ENCODE results near the gene PACRG. TPM values are rescaled to one million over a fixed set of nuclear protein-coding genes. Genes with fewer than 3 reads are reported as not detected.

PACRG gene
- total RNA-seq, 3 donors from 2014 or later = 0.64 to 6.4 (median 4.6) TPM

DNA sequence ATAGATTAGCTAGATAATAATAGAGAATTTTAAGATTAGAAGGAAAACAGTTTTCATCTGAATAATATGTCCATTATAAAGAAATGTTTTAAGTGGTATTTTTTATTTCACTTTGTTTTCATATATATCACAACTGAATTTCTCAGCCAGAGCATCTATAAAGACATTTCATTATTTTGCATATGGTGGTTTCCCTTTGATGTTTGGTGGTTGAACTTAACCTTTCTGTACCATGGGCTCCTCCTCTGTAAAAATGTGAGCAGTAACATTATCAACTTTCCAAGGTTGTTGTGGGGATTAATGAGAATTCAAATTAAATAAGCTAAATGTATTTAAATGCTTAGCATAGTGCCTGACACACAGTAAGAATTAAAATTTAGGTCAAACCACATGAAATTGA lies 567.0 kb downstream of the PACRG start:
- Histone ChIP-seq H3K4me1 (no peaks in the 10 kb centered on the region), H3K9me3 (no peaks in the 10 kb centered on the region), H3K36me3 (no peaks in the 10 kb centered on the region), H3K4me3 (no peak overlapping the region), H3K27me3 (no peaks in the 10 kb centered on the region), H3K27ac (no peak overlapping the region)
- DNase-seq (ENCODE audit: low spot score in 2 of 2) = no peak
- TF ChIP-seq, protein P1, sequence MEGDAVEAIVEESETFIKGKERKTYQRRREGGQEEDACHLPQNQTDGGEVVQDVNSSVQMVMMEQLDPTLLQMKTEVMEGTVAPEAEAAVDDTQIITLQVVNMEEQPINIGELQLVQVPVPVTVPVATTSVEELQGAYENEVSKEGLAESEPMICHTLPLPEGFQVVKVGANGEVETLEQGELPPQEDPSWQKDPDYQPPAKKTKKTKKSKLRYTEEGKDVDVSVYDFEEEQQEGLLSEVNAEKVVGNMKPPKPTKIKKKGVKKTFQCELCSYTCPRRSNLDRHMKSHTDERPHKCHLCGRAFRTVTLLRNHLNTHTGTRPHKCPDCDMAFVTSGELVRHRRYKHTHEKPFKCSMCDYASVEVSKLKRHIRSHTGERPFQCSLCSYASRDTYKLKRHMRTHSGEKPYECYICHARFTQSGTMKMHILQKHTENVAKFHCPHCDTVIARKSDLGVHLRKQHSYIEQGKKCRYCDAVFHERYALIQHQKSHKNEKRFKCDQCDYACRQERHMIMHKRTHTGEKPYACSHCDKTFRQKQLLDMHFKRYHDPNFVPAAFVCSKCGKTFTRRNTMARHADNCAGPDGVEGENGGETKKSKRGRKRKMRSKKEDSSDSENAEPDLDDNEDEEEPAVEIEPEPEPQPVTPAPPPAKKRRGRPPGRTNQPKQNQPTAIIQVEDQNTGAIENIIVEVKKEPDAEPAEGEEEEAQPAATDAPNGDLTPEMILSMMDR (IDR thresholded peaks at IDR 0.05) = no peak
- TF ChIP-seq POLR2A (IDR thresholded peaks at IDR 0.05) (no peak), POLR2AphosphoS5 (IDR thresholded peaks at IDR 0.05) (no peak)
- intact Hi-C loops (cut with DNase I; ENCODE audit: low total_unique reads) = no loop called here

DNA sequence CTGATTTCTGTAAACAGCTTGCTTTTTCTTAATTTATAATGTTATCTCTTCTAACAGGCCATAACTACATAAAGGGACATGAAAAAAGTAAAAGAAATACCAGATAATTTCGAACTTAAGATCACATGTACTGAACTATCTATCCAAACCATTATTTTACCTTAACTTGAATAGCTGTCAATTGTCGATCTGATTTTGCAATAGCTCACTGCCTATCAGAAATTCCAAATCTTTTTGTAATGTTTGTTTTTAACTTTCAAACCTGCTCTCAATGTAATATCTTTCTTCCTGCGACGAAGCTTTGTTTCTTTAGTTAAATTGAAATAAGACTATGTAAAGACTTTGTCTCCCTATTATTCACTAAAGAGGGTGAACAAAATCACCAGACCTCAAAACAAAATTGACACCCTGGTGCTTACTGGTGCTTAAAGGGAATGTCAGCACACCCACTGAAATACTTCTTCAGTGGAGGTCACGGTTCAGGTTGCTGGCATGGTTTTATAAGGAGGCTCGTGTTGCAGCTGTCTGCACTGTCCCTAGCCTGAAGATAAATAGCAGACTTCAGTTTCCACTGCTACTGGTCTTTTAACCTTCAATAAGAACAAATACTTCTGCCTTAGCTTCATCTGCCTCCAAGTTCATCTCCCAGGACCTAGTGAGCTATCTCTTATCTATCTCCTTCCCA lies 569.2 kb downstream of the PACRG start:
- intact Hi-C loops (cut with DNase I; ENCODE audit: low total_unique reads) = no loop called here

DNA sequence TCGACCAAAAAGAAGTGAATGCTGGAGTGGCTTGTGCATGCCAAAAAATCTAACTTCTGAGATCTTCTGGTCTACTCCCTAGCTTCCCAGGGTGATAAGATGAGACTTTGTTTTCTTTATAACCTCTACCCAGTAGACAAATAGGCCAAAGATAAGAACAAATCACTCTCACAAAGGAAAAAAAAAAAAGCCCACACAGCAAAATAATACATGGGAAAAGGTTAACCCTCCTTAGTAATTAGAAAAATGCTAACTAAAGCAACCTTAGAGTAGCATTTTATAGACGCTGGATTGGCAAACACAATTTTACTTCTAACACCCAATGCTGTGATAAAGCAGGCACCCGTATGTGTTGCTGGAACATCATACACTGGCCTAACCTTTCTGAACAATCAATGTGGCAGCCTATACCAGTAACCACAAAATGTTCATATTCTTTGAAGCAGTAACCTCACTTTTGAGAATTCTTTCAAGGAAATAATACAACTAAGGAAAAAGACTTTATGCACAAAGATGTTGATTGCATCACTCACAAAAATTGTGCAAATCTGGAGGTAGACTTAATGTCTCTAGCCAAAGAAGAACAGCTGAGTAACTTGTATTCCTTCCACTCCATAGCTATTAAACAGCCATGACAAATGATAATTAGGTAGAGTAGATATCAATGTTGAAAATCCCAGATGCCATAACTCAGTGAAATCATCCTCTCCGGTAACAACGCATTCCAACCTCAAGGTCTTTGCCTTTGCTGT lies 570.5 kb downstream of the PACRG start:
- DNase-seq (ENCODE audit: low spot score in 2 of 2) = no peak
- Histone ChIP-seq H3K27me3 (no peaks in the 10 kb centered on the region), H3K4me1 (no peaks in the 10 kb centered on the region), H3K27ac (no peak overlapping the region), H3K4me3 (no peak overlapping the region), H3K9me3 (no peaks in the 10 kb centered on the region), H3K36me3 (no peaks in the 10 kb centered on the region)
- TF ChIP-seq POLR2AphosphoS5 (IDR thresholded peaks at IDR 0.05) = no peak
- TF ChIP-seq POLR2A (IDR thresholded peaks at IDR 0.05) = no peak
- TF ChIP-seq, protein P1 (IDR thresholded peaks at IDR 0.05) = no peak
- intact Hi-C loops (cut with DNase I; ENCODE audit: low total_unique reads) = no loop called here

More for the DNA sequence above, 569.2 kb downstream of the PACRG start:
- H3K36me3 ChIP-seq = no peaks in the 10 kb centered on the region
- H3K9me3 ChIP-seq = no peaks in the 10 kb centered on the region
- no peaks in the 10 kb centered on the region for H3K27me3 ChIP-seq
- no peaks in the 10 kb centered on the region for H3K4me1 ChIP-seq
- TF ChIP-seq, protein P1 (IDR thresholded peaks at IDR 0.05) = no peak
- TF ChIP-seq POLR2A (IDR thresholded peaks at IDR 0.05) (no peak), POLR2AphosphoS5 (IDR thresholded peaks at IDR 0.05) (no peak)
- DNase-seq (ENCODE audit: low spot score in 2 of 2) = no peak
- no peak overlapping the region for H3K4me3 ChIP-seq
- H3K27ac ChIP-seq = no peak overlapping the region

DNA sequence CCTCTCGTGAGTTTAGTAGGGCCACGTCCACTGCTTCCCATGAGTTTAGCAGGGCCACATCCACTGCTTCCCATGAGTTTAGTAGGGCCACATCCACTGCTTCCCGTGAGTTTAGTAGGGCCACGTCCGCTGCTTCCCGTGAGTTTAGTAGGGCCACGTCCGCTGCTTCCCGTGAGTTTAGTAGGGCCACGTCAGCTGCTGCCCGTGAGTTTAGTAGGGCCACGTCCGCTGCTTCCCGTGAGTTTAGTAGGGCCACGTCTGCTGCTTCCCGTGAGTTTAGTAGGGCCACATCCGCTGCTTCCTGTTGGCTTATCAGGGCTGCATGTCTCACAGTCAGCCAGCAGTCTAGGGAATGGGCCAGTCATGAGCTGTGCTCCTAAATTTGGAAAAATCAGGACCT lies 573.1 kb downstream of the PACRG start:
- Histone ChIP-seq H3K36me3 (no peaks in the 10 kb centered on the region), H3K4me3 (no peak overlapping the region), H3K9me3 (no peaks in the 10 kb centered on the region), H3K27ac (no peak overlapping the region), H3K4me1 (no peaks in the 10 kb centered on the region), H3K27me3 (no peaks in the 10 kb centered on the region)
- TF ChIP-seq POLR2A (IDR thresholded peaks at IDR 0.05) = no peak
- TF ChIP-seq POLR2AphosphoS5 (IDR thresholded peaks at IDR 0.05) = no peak
- TF ChIP-seq, protein P1 (IDR thresholded peaks at IDR 0.05) = no peak
- DNase-seq (ENCODE audit: low spot score in 2 of 2) = no peak
- intact Hi-C loops (cut with DNase I; ENCODE audit: low total_unique reads) = no loop called here
